ENCODE measurements around the gene ACTRT2.

ACTRT2 gene

DNA sequence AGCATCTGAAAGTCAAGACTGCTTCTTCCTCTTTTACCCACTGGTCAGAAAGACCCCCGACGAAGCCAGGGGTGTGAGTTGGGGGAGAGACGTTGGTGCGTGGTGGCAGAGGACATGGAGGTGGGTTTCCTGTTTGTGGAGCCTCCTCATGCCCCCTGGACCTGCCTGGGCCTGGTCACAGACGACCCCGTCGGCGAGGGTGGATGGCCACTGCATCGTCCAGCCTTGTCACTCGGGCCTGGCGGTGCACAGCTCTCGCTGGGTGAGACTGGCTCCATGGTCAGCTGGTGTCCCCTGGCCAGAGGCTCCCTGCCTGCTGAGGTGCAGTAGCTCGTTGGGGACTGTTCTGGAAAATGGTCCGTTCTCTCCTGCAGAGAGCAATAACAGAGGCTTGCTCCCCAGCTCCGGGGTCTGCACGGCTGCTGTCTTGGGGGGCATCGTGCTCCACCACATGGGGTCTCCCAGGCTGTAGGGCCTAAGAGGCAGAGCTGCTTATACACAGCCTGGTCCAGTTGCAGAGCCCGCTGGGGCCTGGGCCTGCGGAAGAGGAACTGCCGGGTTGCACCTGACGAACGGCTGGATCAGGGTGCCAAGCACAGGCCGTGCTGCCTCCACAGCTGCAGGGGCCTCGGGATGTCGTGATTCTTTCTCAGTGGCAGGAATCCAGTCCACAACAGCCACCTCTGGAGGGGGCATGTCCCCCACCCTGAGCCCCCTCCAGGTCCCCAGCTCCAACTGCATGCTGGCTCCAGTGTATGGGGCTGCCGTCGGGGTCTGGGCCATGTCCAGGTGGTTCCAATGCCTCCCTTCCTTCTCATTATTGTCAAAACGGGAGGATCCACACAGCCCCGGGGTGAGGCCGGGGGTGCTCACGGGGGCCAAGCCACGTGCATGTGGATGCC lies 18.0 kb upstream of the ACTRT2 start:
- DNase-seq (ENCODE audit: low spot score), result no peak

DNA sequence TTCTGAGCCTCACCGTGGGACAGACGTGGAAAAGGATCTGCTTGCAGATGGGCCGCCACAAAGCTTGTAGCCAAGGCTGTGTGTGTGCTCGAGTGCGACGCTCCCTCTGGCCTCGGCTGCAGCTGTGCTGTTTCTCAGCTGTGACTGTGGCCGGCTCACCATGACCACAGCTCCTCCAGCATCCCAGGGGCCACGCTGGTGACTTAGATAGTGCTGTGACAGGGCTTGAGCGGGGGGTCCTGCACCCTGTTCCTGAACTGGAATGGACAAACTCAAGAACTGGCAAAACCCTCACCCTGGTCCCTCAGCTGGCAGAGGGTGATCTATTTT lies 17.4 kb upstream of the ACTRT2 start:
- no peak for DNase-seq (ENCODE audit: low spot score)

DNA sequence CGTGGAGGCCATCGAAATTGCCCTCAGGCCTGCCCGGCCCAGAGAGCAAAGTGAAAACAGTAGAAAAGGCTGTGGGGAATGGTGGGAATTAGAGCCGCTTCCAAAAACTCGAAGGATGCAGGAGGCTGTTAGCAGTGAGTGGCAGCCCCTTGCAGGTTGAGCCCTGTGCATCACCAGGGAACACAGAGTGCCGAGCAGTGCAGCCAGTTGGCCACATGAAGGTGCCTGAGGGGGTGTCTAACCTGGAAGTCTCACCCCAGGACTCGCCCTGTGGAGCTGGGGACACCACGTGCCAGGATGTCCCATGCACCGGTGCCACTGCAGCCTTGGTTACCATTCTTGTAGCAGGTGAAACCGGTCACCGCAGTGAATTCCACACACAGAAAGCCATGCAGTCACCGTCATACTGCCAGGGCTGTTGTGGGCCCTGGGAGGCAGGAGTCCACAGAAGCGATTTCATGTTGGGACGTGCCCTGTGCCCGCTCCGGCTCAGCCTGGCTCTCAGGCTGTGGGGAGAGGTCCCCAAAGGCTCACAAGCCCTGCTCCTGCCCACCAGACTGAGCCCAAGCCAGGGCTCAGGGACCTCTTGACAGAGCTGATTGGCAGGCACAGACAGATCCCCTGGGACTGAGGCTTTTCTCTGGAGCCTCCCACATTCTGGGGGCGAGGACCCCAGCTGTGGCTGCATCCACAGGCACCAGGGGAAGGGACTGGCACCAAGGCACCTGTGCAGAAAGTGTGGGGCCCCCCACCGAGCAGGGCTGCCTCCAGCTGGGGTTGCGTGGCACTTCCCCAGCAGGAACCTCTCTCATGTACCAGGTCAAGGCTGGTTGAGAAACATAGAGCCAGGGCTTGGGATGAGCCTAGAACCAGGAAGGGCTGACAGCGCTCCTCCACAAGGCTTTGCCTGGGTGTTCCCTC lies 16.7 kb upstream of the ACTRT2 start:
- no peak for DNase-seq (ENCODE audit: low spot score)

DNA sequence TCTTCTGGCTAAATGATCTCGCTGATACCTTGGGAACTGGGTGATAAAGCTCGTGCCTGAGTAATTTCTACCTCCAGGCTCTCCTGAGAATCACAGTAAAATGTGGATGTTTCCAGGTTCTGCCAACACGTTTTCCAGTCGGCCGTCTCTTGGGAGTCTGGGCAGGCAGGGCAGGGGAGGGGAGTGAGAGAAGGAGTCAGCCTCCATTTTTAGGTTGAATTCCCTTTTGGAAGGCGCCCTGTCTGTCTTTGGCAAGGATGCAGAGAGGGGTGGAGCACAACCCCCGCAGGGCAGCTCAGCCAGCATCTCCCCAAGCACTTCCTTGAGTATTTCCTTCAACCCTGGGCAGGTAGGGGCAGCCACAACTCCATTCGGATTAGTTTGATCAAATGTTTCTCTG lies 15.5 kb upstream of the ACTRT2 start:
- no peak for DNase-seq (ENCODE audit: low spot score)

DNA sequence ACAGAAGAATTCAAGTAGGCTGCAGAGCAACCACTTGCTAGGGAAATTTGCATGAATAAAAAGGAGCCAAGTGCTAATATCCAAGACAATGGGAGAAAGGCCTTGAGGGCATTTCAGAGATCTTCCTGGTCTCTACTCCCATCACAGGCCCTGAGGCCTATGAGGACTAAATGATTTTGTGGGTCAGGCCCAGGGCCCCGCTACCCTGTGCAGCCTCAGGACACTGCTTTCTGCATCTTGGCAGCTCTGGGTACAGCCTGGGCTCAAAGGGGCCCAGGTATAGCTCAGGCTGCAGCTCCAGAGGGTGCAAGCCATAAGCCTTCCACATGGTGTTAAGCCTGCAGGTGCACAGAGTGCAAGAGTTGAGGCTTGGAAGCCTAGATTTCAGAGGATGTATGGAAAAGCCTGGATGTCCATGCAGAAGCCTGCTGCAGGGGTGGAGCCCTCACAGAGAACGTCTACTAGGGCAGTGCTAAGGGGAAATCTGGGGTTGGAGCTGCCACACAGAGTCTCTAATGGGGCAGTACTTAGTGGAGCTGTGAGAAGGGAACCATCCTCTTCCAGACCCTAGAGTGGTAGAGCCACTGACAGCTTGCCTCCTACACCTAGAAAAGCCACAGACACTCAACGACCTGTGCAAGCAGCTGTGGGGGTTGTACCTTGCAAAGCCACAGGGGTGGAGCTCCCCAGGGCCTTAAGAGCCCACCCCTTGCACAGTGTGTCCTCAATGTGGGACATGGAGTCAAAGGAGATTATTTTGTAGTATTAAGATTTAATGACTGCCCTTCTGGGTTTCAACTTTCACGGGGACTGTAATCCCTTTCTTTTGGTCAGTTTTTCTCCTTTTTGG lies 13.7 kb upstream of the ACTRT2 start:
- DNase-seq (ENCODE audit: low spot score), result no peak

DNA sequence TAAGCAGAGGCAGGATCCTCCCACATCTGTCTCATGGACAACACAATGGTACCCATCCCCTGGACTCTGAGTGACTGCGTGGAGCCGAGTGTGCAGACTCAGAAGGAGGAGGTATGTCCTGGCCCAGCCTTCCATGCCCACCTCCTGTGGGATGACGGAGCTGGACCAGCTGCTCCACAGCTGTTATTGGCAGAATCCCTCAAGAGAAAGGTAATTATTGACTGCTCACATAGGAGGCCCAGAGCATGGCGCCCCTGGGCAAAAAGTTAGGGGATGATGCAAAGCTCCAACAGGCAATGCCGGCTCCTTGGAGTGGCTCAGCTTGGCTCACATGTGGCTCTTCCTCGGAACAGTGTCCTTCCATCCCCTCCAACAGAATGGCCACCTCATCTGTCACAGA lies 12.2 kb upstream of the ACTRT2 start:
- DNase-seq (ENCODE audit: low spot score), result no peak

DNA sequence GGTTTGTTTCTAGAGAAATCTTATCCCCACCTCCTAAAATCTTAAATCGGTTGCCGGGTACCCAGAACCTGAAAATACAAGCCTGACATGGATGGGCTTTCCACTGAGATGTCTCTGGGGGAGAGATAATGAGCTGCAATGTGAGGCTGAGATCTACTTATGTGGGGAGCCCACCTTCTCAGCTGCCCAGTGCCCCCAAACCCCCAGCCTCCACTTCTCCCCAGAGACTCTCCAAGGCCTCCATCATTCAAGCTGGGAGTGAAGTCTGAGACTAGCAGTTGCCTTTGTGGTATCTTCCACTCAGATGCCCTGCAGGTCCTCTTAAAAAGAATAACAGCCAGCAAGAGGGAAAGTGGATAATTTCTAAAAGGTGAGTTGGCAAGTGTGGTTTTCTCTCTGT lies 11.7 kb upstream of the ACTRT2 start:
- DNase-seq (ENCODE audit: low spot score), result no peak

DNA sequence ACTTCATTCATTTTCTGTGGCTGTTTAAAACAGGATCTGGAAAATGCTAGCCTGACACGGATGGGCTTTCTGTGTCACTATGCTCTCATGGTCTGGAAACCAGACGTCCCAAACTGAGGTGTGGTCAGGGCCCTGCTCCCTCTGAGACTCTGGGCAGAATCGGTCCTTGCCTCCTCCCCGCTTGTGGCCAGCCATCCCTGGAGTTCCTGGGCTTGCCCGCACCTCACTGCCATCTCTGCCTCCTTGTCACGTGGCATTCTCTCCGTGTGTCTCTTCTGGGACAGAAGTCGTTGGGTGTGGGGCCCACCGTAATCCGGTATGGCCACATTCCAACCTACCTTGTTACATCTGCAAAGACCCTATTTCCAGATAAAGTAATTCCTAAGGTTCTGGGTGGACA lies 10.1 kb upstream of the ACTRT2 start:
- DNase-seq (ENCODE audit: low spot score), result no peak

DNA sequence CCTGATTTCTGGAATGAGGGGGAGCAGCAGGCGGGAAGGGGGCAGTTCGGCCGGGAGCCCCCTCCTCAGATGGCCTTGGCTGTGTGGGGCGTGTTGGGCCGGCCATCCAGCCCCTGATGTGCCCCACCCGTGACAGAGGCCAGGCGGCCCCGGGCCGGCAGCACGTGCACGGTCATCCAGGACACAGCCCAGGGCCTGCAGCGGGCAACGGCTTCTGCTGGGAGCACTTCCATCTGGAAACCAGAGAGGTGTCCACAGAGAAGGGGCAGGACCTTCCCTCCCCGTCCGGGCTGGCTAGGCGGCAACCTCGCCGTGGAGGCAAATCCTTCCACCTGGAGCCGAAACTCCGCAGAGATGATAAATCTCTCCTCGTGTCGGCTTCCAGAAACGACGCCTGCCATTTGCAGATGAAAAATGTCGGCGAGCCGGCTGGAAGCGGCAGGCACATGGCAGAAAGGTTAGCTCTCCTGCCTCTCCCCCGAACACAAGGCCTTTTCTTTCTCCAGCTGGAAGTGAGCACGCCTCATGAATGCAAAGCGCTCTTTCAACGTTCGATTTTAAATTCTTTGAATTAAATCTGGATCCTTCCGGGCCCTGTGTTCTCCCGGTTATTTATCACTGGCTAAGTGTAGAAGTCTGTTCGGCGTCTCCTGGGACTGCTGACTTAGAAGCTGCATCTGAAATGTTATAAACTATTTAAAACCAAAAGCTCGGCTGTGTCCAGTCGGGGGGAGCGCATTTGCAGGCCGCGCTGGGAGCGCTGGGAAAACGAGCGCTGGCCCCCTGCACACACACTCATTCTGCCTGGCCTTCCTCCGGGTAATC lies 9.4 kb upstream of the ACTRT2 start:
- no peak for DNase-seq (ENCODE audit: low spot score)

DNA sequence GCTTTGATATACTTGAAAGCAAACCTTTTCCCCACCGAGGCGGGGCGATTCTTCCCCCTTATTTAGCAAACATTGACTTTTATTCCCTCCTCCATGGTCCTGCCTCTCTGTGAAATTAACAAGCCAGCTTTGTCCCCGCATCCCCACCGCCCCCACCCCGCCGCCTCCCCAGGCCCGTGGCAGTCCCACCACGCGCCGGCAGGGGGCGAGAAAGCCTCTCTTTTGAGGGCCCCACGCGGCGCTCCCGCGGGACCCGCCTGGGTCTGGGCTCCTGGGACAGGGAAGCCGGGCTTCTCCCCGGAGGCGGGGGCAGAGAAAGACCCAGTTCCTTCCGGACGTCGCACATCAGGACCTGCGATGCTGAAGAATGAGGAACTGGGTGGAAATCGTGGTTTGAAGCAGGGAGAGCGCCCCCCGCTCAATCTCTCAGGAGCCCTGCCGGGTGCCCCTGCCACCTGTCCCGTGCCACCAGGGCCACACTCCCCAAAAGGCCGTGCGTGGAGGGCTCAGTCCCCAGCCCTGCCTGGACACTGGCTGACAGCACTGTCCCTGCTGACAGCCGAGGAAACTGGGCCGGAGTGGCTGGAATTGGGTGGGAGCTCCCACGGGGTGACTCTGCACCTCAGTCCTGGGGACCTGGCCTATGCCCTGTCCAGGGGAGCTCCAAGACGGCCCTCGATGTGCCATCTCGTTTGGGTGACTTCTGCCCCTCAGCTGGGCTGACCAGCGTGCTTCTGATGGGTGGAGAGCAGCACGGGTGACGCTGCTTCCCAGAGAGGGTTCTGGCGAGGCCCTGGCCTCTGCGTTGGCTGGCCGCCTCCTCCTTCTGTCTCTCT lies 8.6 kb upstream of the ACTRT2 start:
- DNase-seq (ENCODE audit: low spot score), result peak; percentile 23

DNA sequence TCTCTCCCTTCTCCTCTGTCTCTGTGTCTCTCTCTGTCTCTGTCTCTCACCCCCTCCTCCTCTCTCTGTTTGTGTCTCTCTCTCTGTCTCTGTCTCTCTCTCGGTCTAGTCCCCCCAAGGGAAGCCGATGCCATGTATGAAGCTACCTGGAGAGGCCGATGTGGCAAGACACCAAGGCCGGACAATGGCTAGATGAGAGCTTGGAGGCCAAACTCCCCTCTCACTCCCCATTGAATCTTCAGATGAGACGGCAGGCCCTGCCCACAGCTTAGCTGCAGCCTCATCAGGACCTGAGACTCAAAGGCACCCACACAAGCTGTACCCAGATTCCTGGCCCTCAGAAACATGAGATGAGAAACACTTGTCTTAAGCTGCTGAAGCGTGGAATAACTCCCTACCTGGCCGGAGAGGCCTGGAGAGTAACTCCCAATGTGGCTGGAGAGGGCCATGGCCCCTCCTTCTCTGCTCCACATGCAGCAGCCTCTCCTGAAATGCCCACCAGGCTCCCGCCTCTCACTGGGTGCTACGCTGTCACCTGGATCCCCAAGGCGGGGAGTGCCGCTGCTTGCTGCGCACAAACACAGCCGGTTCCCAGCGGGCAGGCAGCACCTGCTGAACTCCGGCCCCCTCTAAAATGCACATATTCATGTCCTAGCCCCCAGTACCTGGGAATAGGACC lies 7.8 kb upstream of the ACTRT2 start:
- DNase-seq (ENCODE audit: low spot score), result no peak

DNA sequence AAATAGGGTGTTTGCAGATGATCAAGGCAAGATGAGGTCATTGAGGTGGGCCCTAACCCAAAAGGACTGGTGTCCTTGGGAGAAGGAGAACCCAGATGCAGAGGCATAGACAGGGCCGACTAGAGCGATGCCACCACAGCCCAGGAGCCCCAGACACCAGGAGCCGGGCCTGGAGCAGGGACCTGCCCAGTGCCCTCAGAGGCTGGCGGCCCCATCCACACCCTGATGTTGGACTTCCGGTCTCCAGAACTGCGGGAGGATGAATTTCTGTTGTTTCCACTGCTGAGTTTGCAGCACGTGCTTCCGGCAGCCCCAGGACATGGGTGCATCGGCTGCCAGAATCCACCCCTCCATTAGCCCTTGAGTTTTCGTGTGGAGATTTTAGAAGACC lies 7.2 kb upstream of the ACTRT2 start:
- DNase-seq (ENCODE audit: low spot score), result no peak

DNA sequence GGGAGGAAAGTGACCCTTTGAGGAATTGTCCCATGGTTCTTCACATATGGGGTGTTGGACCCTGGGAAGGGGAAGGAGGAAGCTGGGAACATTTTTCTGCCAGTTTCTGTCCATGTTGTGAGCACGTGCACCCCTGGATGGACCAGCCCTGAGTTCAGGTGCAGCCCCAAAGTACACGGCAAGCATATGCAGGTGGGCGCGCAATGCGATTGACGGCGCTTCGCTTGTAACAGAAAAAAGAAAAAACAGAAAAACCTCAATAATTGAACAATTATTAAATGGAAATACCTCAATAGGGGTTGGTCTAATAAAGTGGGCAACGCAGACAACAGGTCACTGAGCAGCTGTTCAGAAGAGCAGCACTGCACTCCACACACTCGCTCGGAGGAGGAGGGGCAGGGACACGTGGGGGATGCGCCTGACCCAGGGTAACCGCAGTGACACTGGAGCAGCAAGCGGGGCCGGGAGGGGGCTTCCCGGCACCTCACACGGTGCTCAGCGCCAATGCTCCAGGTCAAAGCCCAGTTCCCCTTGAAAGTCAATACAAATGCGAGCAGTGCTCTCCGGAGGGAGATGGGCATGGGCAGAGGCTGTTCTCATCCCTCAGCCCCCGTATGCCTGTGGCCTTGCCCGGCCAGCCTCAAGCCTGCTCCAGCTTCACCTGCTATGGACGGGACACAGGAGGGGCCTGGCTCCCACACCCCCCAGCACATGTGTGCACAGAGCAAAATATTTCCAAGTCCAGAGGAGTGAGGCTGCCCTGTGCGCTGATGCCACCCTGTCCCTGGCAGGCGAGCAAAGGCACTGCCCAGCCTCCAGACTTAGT lies 6.6 kb upstream of the ACTRT2 start:
- no peak for DNase-seq (ENCODE audit: low spot score)

DNA sequence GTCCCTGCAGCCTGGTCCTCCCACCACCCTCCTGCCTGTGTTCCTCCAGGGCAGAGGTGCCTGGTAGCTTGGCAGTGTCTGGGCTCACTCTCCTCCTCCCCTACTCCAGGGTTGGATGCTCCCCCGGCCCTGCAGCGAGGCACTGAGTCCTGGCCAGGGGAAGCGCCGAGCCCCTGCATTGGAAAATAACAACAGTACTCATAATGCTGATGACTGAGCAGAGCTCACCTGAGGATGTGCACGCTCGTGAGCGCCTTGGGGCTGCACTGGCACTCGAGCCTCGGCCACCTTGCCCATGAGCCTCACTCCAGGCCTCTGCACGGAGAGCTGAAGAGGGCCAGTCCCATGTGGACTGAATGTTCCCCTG lies 6.0 kb upstream of the ACTRT2 start:
- no peak for DNase-seq (ENCODE audit: low spot score)

DNA sequence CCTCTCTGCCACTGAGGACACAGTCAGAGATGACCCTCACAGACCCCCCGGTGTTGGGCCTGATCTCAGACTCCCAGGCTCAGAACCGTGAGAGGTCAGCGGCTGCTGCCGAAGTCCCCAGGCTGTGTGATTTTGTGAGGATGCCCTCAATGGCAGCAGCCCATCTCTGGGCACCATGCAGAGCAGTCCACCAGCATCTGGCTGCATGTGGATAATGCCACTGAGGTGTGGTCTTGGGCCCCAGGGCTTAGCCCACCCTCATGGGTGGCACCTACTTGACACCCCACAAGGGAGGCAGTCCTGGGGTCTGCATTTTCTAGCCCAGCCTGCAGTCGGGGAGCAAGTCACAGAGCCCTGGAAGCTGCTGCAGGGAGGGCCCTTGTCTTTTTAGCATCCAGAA lies 5.5 kb upstream of the ACTRT2 start:
- no peak for DNase-seq (ENCODE audit: low spot score)

DNA sequence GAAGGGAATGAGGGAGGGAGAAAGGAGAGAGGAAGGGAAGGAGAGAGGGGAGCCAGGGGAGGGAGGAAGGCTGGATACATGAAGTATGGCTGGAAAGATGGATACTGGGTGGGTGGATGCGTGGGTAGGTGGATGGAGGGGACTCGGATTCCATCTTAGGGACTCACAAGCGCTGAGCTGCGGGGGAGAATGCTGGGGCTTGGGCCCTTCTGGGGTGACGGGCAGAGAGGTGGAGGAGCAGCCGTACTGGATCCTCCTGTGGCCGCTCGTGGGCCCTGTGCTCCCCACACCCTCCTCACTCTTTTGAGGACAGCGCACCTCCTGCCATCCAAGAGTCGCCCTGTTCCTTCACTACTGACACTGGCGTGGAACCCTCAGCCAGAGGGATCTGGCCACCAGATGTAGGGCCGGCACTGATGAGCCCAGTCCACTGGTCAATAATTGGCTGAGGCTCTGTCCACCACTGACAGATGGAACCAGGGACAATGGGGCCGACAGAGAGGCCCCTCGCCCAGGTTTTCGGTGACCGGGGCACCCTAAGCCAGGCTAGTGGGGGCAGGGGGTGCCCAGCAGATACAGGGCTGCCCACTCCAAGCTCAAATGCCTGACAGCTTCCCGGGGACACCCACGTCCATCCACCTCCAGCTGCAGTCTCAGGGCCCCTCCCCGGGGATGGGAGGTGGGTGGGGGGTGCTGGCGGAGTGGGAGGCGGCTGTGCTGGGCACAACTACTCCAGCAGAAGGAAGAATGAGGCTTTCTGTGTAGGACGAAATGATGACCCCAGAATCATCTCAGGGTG lies 4.4 kb upstream of the ACTRT2 start:
- DNase-seq (ENCODE audit: low spot score), result no peak

DNA sequence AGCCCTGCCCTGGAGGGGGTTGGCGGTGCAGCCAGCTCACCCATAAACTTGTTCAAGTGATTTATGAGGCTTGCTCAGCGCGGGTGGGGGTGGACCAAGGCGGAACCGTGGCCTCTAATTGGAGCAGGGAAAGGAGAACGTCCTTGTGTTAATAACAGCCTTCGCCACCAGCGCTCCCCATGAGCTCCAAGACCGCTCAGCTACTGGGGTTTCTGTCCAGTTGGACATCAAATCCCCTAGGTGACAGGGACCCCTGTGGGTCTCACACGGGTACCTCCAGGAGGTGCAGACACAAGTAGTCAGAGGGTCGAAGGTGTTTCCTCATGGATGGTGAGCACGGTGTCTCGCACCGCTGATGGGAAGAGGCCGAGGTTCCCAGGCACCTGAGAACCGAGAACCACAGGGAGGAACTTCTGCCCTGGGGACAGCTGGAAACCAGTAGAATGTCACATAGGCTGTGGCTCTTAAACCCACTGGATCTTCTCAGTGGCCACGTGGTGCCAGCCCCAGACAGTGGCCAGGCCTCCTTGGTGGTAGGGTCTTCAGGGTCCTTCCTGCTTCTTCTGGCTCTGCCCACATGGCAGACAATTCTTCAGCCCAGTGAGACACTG lies 3.7 kb upstream of the ACTRT2 start:
- DNase-seq (ENCODE audit: low spot score), result no peak

DNA sequence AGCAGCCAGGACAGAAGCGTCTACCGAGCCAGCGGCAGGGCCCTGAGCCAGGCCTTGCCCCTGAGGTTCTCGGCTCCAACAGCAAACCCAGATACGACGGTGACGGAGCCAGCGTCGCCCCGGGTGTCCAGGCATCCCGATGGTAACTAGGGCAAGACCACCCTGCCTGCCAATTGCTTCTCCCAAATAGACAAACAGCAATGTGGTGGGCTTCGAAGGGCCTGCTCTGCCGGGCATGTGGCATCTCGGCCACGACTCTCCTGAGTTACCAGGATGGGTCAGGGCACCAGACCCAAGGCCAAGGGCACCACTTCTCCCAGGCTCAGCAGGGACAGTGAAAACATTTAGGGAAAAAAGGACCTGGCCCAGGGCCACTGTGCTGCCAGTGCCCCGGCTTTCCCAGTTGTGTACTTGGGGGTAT lies 3.2 kb upstream of the ACTRT2 start:
- DNase-seq (ENCODE audit: low spot score), result no peak

Data from CD4-positive, alpha-beta T cell treated with Interleukin-2 at 100 ng/mL for 4 hours (primary cell).